Spinal cord (tissue), 10 donors: Measurements from ENCODE around the gene PPP2R2C. TPM values are rescaled to one million over a fixed set of nuclear protein-coding genes. Genes with fewer than 3 reads are reported as not detected.

ENCODE experiments used
- DNase-seq, 6 donors: peaks; one replicate each; pipeline versions ENCODE4 v3.0.0 to v3.0.0-alpha.2; 2013 to 2015; ENCODE audit warnings: low spot score in 6 of 6, low read depth in 4 of 6
- H3K27ac ChIP-seq: one replicate; pipeline ENCODE4 v1.5.1; 2013; ENCODE audit warnings: low read depth, low read length, control low read depth
- H3K27me3 ChIP-seq: one replicate; pipeline ENCODE4 v1.6.1; 2013; ENCODE audit warnings: low read length; ENCODE audit not compliant: control insufficient read depth, insufficient read depth
- H3K36me3 ChIP-seq: one replicate; pipeline ENCODE4 v1.6.1; 2013; ENCODE audit warnings: low read length; ENCODE audit not compliant: control insufficient read depth, insufficient read depth
- H3K4me1 ChIP-seq: one replicate; pipeline ENCODE4 v1.6.1; 2013; ENCODE audit warnings: low read length; ENCODE audit not compliant: control insufficient read depth, insufficient read depth
- H3K4me3 ChIP-seq: one replicate; pipeline ENCODE4 v1.5.1; 2013; ENCODE audit warnings: low read depth, low read length, control low read depth
- H3K9me3 ChIP-seq: one replicate; pipeline ENCODE4 v1.6.1; 2013; ENCODE audit warnings: low read length; ENCODE audit not compliant: control insufficient read depth, insufficient read depth
- WGBS: methylation state at CpG from one replicate; pipeline ENCODE4 v1.1.5; 2013; ENCODE audit warnings: missing lambda C conversion rate; ENCODE audit not compliant: insufficient coverage; 5-methylcytosine and 5-hydroxymethylcytosine counted together
- polyA plus RNA-seq, 2 donors: library from polyadenylated mRNA; unstranded; fragments of 120-200 nt; gene quantifications; one replicate each; pipeline ENCODE4 v1.2.1, GENCODE V29; 2013; ENCODE audit not compliant: insufficient read length in 2 of 2
- total RNA-seq, 2 donors: library from RNA; depleted of rRNA in 1 of 2; stranded (reverse); fragments of 120-200 nt in 1 of 2; fragments of >200 nt in 1 of 2; gene quantifications; one replicate each; pipeline versions ENCODE4 v1.2.3 to v1.2.4, GENCODE V29; 2013 to 2014
- donor health status: healthy.

Gene PPP2R2C
- total and polyA plus RNA-seq, 4 donors = 17.2 to 114 (median 75.1) TPM

DNA sequence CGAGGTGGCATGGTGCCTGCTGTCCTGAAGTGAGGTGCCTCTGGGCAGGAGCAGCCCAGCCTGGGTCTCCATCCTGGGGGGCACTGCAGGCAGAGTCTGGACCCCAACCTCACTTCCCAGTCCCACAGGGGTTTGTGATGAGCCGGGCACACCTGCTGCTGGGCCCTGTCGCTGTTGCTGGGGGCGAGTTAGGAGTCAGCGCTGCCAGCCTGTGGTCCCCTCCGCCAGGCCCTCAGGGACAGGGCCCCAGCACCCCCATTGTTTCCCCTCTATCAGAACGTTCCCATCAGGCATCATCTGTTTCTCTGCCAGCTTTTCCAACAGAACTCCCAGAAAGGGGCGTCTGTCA, 179.3 kb downstream of the PPP2R2C start:
- no peaks in the 10 kb centered on the region for H3K9me3 ChIP-seq
- no peak overlapping the region for H3K4me3 ChIP-seq
- peaks cover 91% of the 10 kb centered on the region for H3K36me3 ChIP-seq
- no peak overlapping the region for H3K27ac ChIP-seq
- H3K27me3 ChIP-seq = no peaks in the 10 kb centered on the region
- H3K4me1 ChIP-seq = no peaks in the 10 kb centered on the region
- 95% methylated on average over 8 of the region's 8 CpGs for WGBS
- no peak for DNase-seq

DNA sequence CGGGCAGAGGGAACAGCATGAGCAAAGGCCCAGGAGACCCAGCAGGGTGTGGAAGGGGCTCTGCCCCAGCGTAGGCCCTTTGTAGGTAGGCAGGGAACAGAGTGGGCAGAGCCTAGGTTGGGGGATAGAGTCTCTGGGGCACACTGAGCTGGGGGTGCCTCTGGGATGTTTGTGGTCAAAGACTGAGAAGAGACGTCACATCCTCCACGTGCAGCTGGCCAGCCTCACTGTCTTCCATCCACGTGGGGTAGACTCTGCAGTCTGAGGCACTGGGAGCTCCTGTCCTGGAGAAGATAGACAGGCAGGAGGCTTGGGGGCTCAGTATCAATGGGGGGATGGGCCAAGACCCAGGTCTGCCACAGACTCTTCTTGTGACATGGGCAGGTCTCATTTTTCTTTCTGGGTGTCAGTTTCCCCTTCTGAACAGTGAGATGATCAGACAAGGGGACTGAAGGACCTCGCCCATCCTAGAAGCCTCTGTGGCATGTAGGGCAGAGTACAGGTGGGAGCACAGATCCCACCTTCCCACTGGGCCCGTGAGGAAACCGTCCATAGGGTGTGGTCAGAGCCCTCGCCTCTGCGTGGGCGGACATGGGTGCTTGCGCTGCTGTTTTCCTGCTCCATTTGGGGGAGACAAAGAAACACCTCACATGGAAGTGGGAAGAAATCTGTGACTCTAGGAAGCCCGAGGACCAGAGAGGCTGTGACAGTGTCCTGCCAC, 179.9 kb downstream of the PPP2R2C start:
- WGBS = 91% methylated on average over 13 of the region's 13 CpGs
- no peak for DNase-seq
- H3K9me3 ChIP-seq = no peaks in the 10 kb centered on the region
- peaks cover 93% of the 10 kb centered on the region for H3K36me3 ChIP-seq
- no peak overlapping the region for H3K27ac ChIP-seq
- no peaks in the 10 kb centered on the region for H3K27me3 ChIP-seq
- no peak overlapping the region for H3K4me3 ChIP-seq
- no peaks in the 10 kb centered on the region for H3K4me1 ChIP-seq

DNA sequence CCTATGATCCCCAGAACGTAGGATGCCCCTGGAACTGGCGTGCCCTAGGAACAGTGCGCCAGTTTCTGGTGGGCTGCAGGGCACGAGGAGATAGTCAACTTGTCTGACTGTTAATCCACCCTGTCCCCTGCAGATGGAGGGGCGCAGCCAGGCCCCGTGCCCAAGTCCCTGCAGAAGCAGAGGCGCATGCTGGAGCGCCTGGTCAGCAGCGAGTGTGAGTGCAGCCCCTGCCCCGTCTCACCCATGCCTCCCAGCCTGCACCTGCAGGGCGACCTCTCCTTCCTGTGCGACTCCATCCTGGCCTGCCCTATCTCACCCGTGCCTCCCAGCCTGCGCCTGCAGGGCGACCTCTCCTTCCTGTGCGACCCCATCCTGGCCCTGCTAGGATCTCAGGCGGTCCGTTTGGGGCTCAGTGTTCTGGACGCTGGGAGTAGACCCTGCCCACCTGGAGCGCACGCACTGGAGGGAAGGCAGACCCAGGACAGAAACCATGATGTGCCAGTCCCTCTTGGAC, 180.6 kb downstream of the PPP2R2C start:
- no peak overlapping the region for H3K4me3 ChIP-seq
- no peaks in the 10 kb centered on the region for H3K9me3 ChIP-seq
- H3K27ac ChIP-seq = no peak overlapping the region
- no peak for DNase-seq
- no peaks in the 10 kb centered on the region for H3K27me3 ChIP-seq
- no peaks in the 10 kb centered on the region for H3K4me1 ChIP-seq
- H3K36me3 ChIP-seq = peaks cover 96% of the 10 kb centered on the region
- WGBS = 86% methylated on average over 21 of the region's 21 CpGs

DNA sequence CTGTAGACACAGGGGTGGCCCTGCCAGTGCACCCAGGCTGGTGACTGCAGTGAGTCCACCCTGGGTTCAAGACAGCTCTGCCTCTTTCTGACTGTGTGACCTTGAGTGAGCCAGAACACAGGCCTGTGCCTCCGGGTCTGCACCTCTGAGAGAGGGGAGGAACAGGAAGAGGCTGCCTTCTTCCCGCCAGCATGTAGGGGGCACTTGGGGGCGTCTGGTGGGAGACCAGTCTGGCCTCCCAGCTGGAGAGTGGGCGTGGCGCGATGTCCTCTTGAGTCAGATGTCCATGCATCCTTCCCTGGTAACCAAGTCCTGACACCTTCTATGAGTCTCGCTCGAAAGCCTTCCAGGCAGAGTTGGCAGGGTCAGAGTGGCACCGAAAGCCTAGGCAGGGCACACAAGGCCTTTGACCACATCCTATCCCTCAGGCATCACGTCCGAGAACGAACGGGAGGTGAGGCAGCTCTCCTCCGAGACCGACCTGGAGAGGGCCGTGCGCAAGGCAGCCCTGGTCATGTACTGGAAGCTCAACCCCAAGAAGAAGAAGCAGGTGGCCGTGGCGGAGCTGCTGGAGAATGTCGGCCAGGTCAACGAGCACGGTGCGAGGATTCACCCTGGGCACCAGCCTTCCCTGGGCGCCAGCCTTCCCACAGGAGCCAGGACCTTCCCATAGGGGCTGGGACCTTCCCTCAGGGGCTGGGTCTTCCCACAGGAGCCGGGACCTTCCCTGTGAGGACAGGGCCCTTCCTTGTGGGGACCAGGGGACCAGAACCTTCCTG, 181.5 kb downstream of the PPP2R2C start:
- DNase-seq = no peak
- Histone ChIP-seq H3K27ac (no peak overlapping the region), H3K4me3 (no peak overlapping the region), H3K36me3 (peaks cover 93% of the 10 kb centered on the region), H3K27me3 (no peaks in the 10 kb centered on the region), H3K9me3 (no peaks in the 10 kb centered on the region), H3K4me1 (no peaks in the 10 kb centered on the region)
- WGBS = 83% methylated on average over 24 of the region's 25 CpGs

DNA sequence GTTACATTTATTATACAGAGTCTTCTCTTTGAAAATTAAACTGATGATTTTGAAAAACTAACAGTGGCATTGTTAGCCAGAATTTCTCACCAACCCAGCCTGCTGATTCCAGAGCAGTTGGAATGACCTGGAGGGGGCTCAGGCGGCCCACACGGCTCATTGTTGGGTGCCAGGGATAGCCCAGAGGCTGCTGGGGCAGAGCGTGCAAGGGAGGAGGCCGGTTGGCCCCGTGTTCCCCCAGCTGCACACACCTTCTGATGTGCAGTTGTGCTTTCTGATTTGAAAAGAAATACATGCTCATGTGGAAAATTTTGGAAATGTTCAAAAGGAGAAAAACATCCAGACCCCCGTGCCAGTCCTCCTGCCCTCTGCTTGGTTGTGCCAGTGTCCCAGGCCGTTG, 182.2 kb downstream of the PPP2R2C start:
- 80% methylated on average over 4 of the region's 7 CpGs for WGBS
- no peak for DNase-seq
- no peak overlapping the region for H3K27ac ChIP-seq
- peaks cover 90% of the 10 kb centered on the region for H3K36me3 ChIP-seq
- no peaks in the 10 kb centered on the region for H3K27me3 ChIP-seq
- H3K4me3 ChIP-seq = no peak overlapping the region
- no peaks in the 10 kb centered on the region for H3K9me3 ChIP-seq
- no peaks in the 10 kb centered on the region for H3K4me1 ChIP-seq

DNA sequence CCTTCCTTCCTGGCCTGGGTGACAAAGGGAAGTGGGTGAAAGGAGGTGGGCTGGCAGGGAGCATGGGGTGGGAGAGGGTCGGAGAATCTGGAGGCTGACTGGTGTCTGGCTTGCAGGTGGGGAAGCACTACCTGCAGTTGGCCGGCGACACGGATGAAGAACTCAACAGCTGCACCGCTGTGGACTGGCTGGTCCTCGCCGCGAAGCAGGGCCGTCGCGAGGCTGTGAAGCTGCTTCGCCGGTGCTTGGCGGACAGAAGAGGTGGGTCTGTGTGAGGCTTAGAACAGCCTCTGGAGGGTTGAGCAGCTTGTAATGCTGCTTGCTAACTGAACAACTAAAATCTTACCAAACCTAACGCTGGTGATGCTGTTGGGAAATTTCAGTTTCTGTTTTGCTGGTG, 183.5 kb downstream of the PPP2R2C start:
- no peak for DNase-seq
- peaks cover 83% of the 10 kb centered on the region for H3K36me3 ChIP-seq
- WGBS = 86% methylated on average over 9 of the region's 15 CpGs
- H3K4me3 ChIP-seq = no peak overlapping the region
- H3K4me1 ChIP-seq = no peaks in the 10 kb centered on the region
- no peaks in the 10 kb centered on the region for H3K9me3 ChIP-seq
- no peaks in the 10 kb centered on the region for H3K27me3 ChIP-seq
- no peak overlapping the region for H3K27ac ChIP-seq

DNA sequence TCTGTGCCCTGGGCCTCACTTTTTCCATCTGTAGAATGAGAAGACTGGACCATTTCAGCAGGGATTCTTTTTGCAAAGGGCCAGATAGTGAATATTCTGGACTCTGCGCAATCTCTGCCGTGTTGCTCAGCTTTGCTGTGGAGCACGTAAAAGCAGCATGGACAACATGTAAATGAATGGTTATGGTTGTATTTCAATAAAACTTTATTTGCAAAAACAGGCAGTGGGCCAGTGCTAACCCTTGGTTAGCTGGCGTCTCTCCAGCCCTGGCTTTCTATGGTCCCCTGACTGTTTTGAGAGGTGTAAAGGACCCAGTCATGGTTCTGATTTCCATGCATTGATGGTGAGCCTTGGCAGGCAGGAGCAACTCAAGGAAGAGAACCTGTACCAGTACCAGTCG, 184.1 kb downstream of the PPP2R2C start:
- H3K4me3 ChIP-seq = no peak overlapping the region
- no peak overlapping the region for H3K27ac ChIP-seq
- DNase-seq = no peak
- no peaks in the 10 kb centered on the region for H3K27me3 ChIP-seq
- H3K36me3 ChIP-seq = peaks cover 83% of the 10 kb centered on the region
- 97% methylated on average over 5 of the region's 5 CpGs for WGBS
- H3K4me1 ChIP-seq = no peaks in the 10 kb centered on the region
- H3K9me3 ChIP-seq = no peaks in the 10 kb centered on the region

DNA sequence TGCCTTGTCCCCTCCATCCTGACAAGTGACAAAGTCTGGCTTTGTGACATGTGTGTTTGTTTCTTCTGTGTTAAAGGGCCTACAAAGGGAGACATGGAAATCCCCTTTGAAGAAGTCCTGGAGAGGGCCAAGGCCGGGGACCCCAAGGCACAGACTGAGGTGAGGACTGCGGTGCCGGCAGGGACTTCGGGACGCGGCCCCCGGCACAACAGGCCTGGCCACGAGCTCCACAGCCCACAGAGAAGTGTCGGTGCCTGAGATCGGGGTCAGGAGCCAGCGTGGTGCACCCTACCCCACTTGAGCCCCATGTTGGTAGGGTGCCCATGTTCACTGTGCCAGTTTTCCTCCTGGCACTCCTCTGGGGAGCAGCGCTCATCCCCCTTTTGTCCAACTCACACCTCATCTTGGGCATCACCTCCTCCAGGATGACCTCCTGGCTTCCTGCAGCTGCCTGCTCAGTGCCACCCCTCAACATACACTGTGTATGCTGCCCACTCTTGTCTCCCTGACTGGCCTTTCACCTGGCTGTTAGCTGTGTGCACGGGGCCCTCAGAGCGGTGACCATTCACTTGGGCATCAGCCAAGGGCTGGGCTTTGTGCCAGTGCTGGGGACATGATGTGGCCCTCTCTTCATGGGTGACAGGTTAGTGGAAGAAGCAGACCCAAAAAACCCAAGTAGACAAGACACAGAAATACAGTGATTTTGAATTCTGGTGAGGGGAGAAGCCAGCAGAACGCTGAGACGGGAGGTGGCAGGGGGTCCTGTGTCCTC, 185.2 kb downstream of the PPP2R2C start:
- Histone ChIP-seq H3K27me3 (no peaks in the 10 kb centered on the region), H3K36me3 (peaks cover 77% of the 10 kb centered on the region), H3K4me3 (no peak overlapping the region), H3K4me1 (peaks cover 3% of the 10 kb centered on the region), H3K27ac (no peak overlapping the region), H3K9me3 (no peaks in the 10 kb centered on the region)
- 93% methylated on average over 14 of the region's 16 CpGs for WGBS
- no peak for DNase-seq

DNA sequence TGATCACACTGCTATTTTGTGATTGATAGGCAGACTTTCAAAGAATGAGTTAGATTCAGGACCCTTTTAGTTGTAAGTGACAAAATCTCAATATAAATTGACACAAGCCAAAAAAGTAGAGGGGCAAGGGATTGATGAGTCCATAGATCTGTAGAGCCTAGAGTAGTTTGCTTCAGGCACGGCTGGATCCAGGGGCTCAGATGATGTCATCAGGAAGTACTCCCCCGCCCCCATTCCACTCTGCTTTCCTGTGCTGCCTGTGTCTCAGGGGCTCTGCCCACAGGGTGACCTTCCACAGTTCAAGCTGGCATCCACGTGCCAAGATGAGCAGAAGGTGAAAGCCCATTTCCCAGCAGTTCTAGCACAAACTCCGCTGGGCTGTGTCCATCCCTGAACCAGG, 189.1 kb downstream of the PPP2R2C start:
- Histone ChIP-seq H3K9me3 (no peaks in the 10 kb centered on the region), H3K4me1 (peaks cover 11% of the 10 kb centered on the region), H3K27me3 (no peaks in the 10 kb centered on the region), H3K4me3 (no peak overlapping the region), H3K27ac (no peak overlapping the region), H3K36me3 (peaks cover 79% of the 10 kb centered on the region)
- DNase-seq = no peak
- WGBS = 94% methylated on average over 4 of the region's 4 CpGs
